Stimulated activated CD8-positive, alpha-beta memory T cell treated with anti-CD3 and anti-CD28 coated beads, Interleukin-12 subunit alpha, Interleukin-12 subunit beta, amount 100 ng/mL, for 24 hours (primary cell): Measurements from ENCODE around the gene ALLC.
"Not testable (repeated sequence)": the region's sequence is repeated elsewhere in the genome, so short reads cannot be mapped to it uniquely, and the experiment has no call there.

Experiments
- DNase-seq: peaks from one replicate; pipeline ENCODE4 v3.0.0-alpha.2; 2020; ENCODE audit errors: extremely low read depth

ALLC gene

GRCh38 chr2:3626118-3626811 lies 31.7 kb upstream of the ALLC start:
- no peak for DNase-seq

DNA sequence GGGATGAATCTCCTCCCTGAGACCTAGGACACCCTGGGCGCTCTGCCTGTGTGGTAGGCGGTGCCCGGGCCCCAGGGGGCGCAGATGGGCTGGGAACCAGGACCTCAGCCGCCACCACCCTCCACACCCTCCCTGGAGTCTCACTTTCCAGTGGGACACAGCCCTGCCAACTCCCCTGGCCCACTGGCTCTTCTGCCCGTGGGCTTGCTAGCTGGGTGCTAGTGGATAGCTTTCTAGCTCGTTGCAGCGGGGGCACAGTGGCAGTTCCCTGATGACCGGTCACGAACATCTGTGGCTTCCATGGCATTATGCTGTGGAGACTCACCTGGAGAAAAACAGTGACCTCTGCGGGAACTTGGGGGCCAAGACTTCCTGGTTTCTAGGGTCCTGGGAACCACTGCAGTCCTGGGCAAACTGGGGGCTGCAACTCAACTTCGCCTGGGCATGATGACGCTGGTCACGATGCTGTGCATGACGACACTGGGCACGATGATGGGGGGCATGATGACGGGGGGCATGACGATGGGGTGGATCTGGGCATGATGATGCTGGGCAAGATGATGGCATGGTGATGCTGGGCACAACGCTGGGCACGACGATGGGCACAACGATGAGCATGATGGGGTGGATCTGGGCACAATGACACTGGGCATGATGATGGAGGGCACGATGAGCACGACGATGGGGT lies 31.0 kb upstream of the ALLC start:
- no peak for DNase-seq

DNA sequence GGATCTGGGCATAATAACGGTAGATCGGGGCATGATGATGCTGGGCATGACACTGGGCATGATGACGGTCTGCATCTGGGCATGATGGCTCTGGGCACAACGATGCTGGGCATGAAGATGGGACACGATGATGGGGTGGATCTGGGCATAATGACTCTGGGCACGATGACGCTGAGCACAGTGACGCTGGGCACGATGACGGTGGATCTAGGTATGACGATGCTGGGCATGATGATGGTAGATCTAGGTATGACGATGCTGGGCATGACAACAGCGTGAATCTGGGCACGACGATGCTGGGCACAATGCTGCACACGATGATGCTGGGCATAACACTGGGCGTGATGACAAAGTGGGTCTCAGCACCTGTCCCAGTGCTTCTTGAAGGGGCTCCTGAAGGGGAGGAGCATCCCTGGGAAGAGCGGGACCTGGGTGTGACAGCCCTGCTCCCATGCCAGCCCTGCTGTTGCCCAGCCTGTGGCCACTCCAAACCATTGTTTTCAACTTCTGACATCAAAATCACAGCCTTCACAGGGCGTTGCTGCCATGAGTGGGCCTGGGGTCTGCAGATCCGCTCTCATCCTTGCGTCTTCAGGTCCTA lies 30.4 kb upstream of the ALLC start:
- no peak for DNase-seq

DNA sequence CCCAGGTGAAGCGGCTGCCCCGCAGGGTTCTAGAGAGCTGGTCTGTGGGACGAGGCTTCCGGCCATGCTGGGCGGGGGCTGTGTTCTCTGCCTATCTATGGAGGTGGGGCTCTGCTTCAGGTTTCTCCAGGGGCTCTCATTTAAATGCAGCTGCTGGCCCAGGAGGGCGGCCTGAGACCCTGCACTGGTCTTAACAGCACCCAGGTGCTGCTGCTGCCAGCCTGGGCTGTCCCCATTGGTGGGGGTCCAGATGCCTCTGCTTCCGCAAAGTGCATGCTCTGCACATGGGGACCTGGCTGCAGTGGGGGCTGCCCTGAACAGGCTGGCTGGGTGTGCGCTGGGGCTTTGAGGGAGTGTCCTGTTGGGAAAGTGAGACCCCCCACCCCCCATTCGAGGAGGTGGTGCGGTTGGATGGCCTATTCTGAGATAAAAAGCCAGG lies 29.7 kb upstream of the ALLC start:
- no peak for DNase-seq

GRCh38 chr2:3628800-3629199 lies 29.2 kb upstream of the ALLC start:
- DNase-seq = no peak

DNA sequence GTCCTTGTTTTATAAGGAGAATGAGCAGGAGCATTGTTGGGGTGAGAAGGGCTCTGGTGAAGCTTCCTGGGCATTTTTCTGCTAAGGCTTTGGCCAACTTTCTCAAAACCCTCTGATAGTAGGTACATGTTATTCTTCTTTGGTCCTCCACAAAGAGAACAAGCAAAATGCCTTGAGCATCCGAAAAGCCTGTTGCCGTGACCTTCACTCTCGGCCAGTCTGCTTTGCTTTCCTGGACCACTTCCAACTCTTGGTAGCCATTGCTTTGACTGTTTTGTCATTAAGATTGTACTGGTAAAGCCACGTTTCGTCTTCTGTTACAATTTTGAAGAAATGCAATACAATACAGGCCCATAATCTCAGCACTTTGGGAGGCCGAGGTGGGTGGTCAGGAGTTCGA lies 27.4 kb upstream of the ALLC start:
- DNase-seq = no peak

DNA sequence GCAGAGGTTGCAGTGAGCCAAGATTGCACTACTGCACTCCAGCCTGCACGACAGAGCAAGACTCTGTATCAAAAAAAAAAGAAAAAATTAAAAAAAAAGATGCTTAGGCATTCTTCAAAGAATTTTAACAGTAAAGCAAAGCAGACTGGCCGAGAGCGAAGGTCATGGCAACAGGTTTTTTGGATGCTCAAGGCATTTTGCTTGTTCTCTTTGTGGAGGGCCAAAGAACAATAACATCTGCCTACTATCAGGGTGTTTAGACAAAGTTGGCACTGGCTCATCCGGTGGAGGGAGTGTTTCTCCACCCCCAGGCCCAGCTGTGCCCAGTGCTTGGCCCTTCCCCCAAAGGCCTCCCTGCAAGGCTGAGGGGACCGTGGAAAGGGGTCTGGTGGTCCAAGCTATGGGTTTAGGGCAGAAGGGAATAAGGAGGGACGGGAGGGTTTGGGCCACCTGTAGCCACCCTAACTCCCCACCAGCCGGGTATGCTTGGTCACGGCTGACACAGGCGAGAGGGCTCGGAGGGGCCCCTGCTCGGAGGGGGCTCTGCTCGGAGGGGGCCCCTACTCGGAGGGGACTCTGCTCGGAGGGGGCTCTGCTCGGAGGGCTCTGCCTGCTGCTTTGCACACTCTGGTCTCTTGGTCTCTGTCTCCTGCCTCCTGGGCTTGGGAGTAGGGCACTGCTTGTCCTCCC lies 26.7 kb upstream of the ALLC start:
- DNase-seq = no peak

DNA sequence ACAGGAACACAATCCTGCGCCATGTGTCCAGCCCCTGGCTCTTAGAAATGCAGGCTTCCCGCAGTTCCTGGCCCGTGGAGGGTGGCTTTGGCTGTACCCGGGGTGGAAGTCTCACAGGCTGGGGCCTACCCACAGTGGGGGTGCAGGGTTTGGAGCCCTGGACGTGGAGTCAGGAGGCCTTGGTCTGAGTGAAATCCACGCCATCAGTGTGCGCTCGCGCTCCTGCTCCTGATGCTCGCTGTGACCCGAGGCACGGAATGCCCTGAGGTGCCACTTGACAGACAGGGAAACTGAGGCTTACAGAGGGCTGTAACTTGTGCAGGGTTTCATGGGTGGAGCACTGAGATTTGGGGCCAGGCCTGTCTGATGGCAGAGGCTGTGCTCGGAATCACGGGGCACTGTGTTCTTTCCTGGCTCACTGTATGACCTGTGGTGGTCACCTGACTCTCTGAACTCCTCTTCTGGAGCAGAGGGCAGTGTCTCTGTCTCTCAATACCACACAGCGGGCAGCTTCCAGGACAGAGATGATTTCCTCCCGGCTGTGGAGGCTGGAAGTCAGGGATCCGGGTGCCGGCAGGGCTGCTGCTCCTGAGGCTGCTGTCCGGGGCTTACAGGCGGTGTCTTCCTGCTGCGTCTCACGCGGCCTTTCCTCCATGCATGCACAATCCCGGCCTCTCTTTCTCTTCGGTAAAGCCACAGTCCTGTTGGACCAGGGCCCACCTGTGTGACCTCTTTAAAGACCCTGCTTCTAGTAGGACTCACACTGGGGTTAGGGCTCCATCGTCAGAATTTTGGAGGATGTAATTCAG lies 25.9 kb upstream of the ALLC start:
- DNase-seq = no peak

- no peak for DNase-seq
Measured at GRCh38 chr2:3633089-3633981, 24.7 kb upstream of the ALLC start.

DNA sequence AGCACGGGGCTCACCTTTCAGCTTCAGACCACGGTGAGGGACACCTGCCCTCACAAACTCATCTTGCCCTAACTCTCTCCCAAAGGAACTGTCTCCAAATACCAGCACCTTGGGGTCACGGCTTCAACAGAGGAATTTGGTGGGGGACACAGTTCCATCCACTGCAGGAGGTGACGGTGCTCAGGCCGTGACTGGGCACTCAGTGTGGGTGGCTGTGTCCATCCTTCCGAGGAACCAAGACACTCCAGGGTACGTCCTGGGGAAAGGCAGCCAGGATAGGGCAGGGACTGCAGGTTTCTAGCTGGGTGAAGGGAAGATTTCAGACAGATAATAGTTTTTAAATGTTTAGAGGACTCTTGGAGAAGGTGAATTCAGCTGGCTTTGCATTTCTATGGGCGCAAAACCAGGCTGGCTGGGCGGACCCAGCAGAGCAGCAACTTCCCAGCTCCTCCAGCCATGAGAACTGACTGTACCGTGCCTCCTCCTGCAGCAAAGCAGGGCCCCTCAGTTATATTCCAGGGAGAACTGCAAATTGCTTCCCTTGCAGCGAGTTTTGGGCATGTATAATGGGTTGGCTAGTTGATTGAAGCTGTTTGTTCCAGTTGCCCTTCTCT lies 23.9 kb upstream of the ALLC start:
- no peak for DNase-seq

DNA sequence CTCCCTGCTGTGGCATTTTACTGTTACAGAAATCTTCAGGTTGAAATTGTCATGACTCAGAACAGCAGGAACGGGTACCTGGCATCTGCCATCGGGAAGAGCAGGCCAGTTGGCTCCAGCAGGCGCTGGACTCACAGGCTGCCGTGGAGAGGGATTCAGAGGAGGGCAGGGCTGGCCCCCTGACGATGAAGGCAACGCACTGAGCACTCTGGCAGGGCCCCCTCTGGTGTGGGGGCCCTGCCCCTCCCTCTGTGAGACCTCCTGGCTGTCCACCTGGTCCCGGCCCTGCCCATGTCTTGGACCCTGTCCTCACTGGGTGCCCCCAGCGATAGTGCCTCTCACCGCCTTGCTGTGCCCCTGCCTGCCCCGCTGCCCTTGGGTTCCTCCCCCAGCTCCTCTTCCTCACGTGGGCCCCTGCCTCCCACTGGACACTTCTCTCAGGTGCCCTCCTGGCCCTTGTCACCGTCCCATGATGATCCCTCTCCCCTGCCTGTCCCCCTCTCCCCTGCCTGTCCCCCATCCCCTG lies 23.3 kb upstream of the ALLC start:
- no peak for DNase-seq

GRCh38 chr2:3635171-3635974 lies 22.6 kb upstream of the ALLC start:
- DNase-seq = no peak

DNA sequence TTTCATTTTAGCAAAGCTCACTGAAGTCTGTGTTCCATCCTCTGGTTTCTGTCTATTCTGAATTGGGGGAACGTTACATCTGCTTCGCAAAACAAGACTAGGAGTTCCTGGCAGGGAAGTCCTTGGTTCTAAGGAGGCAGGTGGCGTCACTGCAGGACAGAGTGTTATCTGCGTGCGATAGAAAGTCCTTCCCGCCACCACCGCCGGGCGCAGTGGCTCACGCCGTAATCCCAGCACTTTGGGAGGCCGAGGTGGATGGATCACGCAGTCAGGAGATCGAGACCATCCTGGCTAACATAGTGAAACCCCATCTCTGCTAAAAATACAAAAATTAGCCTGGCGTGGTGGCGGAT lies 22.0 kb upstream of the ALLC start:
- DNase-seq = not testable (repeated sequence)

GRCh38 chr2:3636586-3637310 lies 21.3 kb upstream of the ALLC start:
- DNase-seq = no peak

DNA sequence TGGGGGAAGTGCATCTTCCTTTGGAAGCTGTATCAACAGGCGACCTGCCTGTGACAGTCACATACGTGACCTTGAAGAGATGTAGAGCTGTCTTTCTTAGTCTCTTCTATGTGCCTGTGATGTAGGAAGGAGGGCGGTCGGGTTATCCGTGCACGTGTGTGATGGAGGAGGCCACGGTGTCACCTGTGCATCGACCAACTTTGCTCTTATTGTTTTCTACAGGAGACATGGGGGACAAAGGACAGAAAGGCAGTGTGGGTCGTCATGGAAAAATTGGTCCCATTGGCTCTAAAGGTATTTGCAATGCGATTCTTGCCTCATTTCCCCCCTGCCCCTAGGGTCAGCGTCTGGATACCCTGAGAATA lies 20.7 kb upstream of the ALLC start:
- DNase-seq = no peak

GRCh38 chr2:3637692-3638455 lies 20.1 kb upstream of the ALLC start:
- DNase-seq = no peak

DNA sequence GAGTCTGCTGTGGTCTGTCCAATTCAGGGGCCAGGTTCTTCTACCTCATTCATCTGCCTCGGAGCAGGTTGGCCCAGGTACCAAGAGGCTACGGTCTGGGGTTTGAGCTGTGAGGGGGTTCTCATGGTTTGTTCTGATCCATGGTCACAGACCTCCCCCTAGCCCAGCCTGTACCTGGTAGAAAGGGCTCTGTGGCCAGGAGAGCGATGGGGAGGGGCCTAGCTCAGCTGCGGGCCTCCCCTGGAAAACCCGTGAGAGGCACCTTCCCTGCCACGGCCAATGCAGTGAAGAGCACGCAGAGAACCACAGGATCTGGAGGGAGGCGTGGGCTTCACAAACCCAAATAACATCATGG lies 19.6 kb upstream of the ALLC start:
- no peak for DNase-seq

- no peak for DNase-seq
Measured at GRCh38 chr2:3639015-3639630, 18.9 kb upstream of the ALLC start.
